AG09309 (cell line): Measurements from ENCODE around the gene SMG6.
A peak's percentile ranks its signal among the peaks of the same experiment; 100 is the strongest.
"Not testable (repeated sequence)": the region's sequence is repeated elsewhere in the genome, so short reads cannot be mapped to it uniquely, and the experiment has no call there.

Experiments
- DNase-seq: peaks from one replicate; pipeline ENCODE4 v3.0.0-alpha.2; 2010; ENCODE audit warnings: low read depth
- H3K4me3 ChIP-seq: 2 replicates; pipeline ENCODE4 v1.5.1; 2011; ENCODE audit warnings: mild to moderate bottlenecking, low read depth, low read length, moderate library complexity; ENCODE audit not compliant: control insufficient read depth
- TF ChIP-seq, protein P1 (sequence below): IDR thresholded peaks from 2 replicates; pipeline ENCODE4 v1.5.1; 2011; ENCODE audit warnings: mild to moderate bottlenecking, low read depth, low read length, inconsistent platforms; ENCODE audit not compliant: insufficient read depth, control insufficient read depth; ENCODE audit errors: missing control alignments

SMG6 gene

DNA sequence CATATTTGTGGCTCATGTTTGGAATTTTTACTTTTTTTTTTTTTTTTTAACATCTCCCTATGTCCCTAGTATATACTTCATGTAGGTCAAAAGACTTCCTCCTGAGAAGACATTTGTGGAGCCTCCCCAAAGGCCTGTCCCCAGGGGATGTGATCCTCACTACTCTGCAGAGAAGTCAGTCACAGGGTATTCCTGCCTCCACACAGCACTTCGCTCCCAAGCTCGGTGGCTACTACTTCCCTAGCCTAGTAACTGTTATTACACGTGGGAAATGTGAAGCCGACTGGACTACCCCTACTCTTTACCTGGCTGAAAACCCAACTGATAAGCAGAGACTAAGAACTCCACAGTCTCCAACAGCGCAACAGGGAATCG lies 131.9 kb downstream of the SMG6 start:
- H3K4me3 ChIP-seq, result no peak overlapping the region
- no peak for DNase-seq
- TF ChIP-seq, protein P1, sequence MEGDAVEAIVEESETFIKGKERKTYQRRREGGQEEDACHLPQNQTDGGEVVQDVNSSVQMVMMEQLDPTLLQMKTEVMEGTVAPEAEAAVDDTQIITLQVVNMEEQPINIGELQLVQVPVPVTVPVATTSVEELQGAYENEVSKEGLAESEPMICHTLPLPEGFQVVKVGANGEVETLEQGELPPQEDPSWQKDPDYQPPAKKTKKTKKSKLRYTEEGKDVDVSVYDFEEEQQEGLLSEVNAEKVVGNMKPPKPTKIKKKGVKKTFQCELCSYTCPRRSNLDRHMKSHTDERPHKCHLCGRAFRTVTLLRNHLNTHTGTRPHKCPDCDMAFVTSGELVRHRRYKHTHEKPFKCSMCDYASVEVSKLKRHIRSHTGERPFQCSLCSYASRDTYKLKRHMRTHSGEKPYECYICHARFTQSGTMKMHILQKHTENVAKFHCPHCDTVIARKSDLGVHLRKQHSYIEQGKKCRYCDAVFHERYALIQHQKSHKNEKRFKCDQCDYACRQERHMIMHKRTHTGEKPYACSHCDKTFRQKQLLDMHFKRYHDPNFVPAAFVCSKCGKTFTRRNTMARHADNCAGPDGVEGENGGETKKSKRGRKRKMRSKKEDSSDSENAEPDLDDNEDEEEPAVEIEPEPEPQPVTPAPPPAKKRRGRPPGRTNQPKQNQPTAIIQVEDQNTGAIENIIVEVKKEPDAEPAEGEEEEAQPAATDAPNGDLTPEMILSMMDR, result no peak

DNA sequence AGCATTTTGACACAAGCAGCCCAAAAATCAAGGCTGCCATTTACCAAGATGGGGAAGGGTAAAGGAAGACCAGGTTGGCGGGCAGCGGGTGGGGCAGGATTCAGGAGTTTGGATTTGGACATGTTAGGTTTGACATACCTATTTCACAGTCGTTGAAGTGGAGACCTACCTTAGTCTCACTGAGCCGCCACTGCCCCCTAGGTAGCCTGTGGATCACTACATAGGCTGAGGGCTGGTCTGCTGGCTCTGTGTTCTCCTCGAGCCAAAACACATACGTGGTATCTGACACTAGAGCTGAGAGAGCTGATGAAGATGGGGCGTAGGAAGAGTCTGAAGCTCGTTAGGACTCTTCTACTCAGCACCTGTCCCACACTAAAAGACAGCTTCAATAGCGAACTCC lies 133.6 kb downstream of the SMG6 start:
- TF ChIP-seq, protein P1, result no peak
- DNase-seq, result no peak

DNA sequence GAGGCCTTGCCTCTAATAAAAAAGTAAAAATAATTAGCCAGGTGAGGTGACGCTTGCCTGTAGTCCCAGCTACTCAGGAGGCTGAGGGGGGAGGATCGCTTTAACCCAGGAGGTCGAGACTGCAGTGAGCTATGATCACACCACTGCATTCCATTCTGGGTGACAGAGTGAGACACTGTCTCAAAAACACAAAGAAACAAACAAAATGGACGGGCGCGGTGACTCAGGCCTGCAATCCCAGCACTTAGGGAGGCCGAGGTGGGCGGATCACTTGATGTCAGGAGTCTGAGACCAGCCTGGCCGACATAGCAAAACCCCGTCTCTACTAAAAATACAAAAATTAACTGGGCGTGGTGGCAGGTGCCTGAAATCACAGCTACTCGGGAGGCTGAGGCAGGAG lies 137.9 kb downstream of the SMG6 start:
- not testable (repeated sequence) for DNase-seq

More for the DNA sequence above, 133.6 kb downstream of the SMG6 start:
- H3K4me3 ChIP-seq, result no peak overlapping the region

GRCh38 chr17:2158396-2158780 lies 145.2 kb downstream of the SMG6 start:
- H3K4me3 ChIP-seq, result no peak overlapping the region
- TF ChIP-seq, protein P1, result no peak
- no peak for DNase-seq

More for the DNA sequence above, 137.9 kb downstream of the SMG6 start:
- not testable (repeated sequence) for H3K4me3 ChIP-seq

- peak; percentile 84 for DNase-seq
- H3K4me3 ChIP-seq, result no peak overlapping the region
- TF ChIP-seq, protein P1, result no peak
Measured at GRCh38 chr17:2157675-2158395, 145.8 kb downstream of the SMG6 start.

- no peak for DNase-seq
- TF ChIP-seq, protein P1, result no peak
- no peak overlapping the region for H3K4me3 ChIP-seq
Measured at GRCh38 chr17:2157081-2157480, 146.5 kb downstream of the SMG6 start.

GRCh38 chr17:2156666-2157065 lies 146.9 kb downstream of the SMG6 start:
- DNase-seq, result no peak
- TF ChIP-seq, protein P1, result no peak

More at GRCh38 chr17:2156666-2157065, 146.9 kb downstream of the SMG6 start:
- H3K4me3 ChIP-seq, result no peak overlapping the region
